Stimulated activated CD8-positive, alpha-beta memory T cell treated with anti-CD3 and anti-CD28 coated beads, Interleukin-4, amount 100 ng/mL, for 24 hours (primary cell): ENCODE data around the gene MRPL10.

Experiments used
- DNase-seq: peaks from one replicate; pipeline ENCODE4 v3.0.0-alpha.2; 2020; ENCODE audit warnings: low read depth

The MRPL10 gene

GRCh38 chr17:47812146-47812920 lies 19.0 kb downstream of the MRPL10 start:
- DNase-seq: no peak

DNA sequence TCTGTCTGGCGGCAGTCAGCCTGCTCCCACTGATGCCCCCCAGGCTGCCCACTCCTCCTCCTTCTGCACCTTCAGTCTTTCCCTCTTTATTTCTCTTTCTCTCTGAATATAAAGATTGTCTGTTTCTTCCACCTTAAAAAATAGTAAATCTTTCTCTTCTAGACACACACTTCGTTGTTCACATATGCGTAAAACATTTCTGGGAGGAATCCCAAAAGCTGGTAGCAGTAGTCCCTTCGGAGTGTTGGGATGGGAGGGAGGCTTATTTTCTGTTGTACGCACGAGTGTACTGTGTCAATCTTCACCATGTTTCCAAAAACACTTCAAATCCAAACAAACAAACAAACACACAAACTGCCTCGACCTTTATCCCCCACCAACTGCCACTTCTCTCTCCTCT lies 19.6 kb downstream of the MRPL10 start:
- DNase-seq: no peak

GRCh38 chr17:47810901-47811635 lies 20.3 kb downstream of the MRPL10 start:
- no peak for DNase-seq

DNA sequence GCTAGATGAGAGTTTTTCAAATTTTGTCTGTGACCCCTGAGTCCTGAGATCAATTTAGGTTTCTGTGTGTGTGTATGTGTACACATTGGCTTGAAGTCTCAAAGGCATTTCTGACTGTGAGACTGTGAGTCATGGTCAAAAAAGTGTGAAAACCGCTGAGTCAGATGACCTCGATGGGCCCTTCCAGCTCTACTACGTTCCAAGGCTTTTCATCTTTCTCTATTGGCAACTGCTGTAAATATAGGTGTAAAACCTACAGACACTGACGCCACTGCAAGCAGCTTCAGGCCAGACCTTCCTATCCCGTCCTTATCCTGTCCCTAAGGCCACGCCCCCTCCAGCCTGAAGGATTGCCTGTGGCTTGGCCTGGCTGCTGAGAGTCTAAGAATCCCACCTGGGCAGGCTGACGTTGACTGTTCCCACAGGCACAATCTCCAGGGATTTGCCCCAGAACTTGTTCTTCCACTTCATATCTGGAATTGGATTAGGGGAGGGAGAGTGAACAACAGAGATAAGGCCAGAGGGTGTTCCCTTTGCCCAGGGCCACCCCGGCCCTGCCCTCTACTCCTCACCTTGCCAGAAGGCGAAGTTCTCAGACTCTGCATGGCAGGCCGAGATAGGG lies 21.0 kb downstream of the MRPL10 start:
- DNase-seq: no peak

DNA sequence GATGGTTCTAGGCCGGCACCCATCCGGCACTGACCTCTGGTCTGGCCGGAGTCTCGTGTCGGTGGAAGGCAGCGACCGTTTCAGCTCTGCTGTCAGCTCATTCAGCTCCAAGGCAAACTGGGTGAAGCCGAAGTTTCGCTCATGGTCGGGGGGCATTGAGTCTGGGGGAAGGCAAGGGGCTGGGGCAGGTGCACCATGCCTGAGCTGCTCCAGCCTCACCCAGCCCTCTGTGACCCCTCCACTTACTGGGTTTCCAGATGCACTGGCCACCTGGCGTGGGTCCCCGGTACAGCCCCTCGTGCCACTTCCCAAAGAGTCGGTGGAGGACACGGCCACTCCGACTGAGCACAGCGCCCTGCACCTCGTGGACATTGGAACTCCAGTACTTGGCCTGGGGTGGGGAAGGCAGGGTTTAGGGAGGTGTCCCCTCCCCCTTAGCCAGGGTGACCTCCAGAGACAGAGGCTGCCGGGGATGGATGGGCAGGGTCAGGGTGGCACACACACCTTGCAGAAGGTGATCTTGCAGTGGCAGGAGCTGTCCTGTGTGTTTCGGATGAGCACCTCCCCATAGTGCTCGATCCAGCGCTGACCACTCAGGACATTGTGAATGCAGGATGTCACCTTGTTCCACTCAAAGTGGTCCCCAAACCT lies 22.4 kb downstream of the MRPL10 start:
- no peak for DNase-seq

DNA sequence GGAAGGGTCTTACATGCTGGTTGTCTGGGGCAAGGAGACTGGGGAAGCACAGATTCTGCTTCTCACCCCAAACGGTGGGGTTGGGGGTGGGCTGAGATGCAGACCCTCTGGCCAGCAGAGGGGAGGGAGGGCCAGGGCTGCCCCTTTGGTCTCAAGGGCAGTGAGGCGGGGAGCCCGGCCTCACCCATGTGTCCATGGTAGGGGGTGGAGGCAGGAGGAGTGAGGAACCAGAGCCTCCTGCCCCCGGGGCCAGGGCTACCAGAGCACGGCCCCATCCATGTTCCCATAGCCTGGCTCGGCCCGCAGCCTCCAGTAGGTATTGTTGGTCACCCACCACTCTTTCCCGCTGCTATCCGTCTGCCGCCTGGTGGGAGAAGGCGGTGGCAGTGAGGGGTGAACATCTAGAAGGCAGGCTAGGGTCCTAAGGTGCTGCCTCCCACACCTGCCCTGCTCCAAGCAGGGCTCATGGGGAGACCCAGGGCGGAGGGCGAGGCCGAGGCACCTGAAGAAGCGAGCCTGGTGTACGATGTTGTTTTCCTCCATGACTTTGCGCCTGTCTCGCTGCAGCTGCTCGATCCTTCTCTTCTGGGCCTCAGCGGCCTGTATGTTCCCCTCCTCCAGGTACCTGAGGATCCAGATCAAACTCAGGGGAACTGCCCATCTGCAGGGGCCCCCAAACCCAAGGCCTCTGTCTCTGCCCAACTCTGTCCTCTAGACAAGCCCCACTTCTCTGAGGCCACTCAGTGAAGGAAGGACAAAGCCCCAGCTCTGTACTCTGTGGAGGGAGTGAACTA lies 23.1 kb downstream of the MRPL10 start:
- DNase-seq: no peak

DNA sequence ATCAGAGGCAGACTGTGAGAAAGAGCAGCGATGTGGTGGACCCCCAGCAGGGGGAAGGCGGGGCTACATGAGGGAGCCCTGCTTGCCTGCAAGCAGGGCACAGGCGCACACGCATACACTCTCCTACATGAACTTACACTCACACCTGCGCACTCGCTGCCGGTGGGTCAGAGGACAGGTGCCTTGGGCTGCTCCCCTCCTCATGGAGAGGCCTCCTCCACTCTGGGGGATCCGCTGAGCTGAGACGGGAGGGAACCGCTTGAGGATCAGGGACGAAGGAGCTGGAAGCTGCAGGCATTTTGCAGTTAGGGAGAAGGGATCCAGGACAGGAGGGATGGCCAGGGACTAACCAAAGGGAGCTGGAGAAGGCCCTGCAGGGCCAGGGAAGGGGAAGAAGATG lies 23.9 kb downstream of the MRPL10 start:
- no peak for DNase-seq

DNA sequence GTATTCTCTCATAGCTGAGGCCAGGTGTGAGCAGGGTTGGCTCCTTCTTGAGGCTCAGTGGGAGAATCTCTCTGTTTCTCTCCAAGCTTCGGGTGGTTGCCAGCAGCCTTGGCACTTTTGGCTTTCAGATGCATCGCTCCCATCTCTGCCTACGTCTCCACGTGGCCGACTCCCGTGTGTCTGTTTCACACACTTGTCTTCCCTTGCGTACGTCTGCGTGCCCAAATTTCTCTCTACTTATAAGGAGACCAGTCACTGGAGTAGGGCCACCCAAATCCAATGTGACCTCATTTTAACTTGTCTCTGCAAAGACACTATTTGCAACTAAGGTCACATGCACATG lies 24.5 kb downstream of the MRPL10 start:
- no peak for DNase-seq

GRCh38 chr17:47806026-47806912 lies 25.1 kb downstream of the MRPL10 start:
- no peak for DNase-seq

DNA sequence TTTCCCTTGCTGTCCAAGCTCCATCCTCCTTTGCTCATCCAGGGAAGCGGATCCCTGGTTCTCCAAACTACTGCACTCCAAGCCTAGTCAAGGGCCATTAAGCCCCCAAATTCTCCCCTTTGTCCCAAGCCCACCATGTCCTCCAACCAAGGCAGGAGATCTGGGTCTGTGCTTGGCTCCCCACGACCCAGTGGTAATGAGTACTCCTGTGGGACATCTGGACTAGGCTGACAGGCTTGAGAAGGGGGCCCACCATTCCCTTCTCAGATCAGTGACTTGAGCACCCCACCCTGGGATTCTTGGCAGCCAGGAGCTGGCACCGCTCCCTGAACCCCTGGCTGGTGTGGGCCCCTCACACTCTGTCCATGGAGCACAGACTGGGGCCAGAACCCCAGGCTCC lies 26.9 kb downstream of the MRPL10 start:
- DNase-seq: no peak

DNA sequence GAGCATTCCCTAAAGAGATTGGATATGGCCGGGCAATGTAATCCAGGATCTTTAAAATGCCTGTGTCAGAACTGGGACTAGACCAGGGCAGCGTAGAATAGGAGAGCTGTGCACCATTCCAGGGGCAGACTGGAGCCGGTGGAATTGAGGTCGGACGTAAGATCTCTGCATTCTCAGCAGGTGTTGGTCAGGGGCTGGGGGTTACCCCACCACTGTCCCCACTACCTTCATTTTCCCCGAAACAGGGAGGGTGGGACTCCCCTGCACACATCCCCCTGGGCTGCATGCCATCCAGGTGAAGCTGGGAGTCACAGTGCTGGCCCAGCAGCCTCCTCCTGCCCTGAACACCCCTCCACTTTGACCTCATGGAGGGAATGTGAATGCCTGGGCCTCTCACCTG lies 27.6 kb downstream of the MRPL10 start:
- no peak for DNase-seq

DNA sequence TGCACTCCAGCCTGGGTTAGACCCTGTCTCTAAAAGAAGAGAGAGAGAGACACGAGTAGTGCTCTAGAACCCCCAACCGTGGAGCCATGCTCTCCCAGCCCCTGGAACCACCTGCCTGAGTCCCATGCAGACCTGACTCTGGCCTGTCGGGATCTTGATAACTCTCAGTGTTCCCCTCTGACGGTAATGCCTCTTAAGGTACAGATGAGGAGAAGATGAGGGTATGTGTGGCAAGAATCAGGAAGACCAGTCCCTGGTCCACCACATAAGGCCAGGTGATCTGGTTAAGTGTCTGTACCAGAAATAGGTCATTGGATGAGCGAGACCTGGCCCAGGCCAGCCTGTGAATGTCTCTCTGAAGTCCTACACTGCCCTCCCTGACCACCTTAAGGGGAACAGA lies 28.1 kb downstream of the MRPL10 start:
- DNase-seq: no peak

- DNase-seq: peak; percentile 34
Measured at GRCh38 chr17:47802341-47803022, 28.9 kb downstream of the MRPL10 start.

DNA sequence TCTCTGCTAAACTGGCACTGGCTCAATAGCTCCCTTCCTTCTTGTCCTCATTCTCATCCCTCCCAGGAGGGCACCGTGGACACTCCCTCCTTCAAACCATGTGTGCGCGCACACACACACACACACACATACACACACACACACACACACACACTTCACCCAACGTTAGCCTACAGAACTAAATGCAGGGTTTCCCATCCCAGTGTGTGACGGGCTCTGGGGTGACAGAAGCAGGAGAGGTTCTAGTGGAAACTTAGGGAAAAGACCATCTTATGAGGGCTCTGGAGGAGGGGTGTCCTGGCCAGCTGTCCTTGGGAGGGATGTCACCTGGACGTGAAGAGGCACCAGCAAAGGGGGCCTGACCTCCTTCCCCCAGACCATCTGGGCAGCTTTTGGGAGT lies 29.4 kb downstream of the MRPL10 start:
- DNase-seq: no peak

- no peak for DNase-seq
Measured at GRCh38 chr17:47801176-47801765, 30.1 kb downstream of the MRPL10 start.

GRCh38 chr17:47800686-47801085 lies 30.7 kb downstream of the MRPL10 start:
- no peak for DNase-seq

DNA sequence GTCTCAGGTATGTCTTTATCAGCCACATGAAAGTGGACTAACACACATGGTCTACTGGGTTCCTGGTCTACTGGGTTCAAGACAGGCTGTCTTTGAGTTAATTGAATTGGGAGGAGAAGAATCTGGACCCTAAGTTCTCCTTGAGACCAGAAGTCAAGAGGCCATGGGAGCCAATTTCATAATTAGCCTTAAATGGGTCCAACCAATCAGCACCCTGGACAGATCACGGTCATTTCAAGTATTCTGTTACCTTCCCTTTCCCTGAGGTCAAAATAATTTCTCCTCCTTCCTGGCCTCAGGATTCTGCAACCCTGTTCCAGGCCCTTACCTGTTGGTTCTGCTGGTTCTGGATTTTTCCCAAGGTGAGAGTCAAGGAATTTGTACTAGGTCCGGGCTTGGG lies 33.5 kb downstream of the MRPL10 start:
- DNase-seq: no peak

DNA sequence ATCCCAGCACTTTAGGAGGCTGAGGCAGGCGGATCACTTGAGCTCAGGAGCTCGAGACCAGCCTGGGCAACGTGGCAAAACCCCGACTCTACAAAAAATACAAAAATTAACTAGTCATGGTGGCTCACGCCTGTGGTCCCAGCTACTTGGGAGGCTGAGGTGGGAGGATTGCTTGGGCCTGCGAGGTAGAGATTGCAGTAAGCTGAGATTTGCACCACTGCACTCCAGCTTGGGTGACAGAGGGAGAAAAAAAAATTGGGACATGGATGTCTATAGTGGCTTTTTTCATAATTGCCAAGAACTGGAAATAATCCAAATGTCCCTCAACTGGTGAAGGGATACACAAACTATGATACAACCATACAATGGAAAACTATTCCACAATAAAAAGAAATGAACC lies 38.4 kb downstream of the MRPL10 start:
- DNase-seq: no peak

GRCh38 chr17:47792457-47792856 lies 38.9 kb downstream of the MRPL10 start:
- DNase-seq: no peak

- DNase-seq: no peak
Measured at GRCh38 chr17:47791025-47791424, 40.3 kb downstream of the MRPL10 start.
